K562 (cell line): Measurements from ENCODE around the gene RPS27. TPM values are rescaled to one million over a fixed set of nuclear protein-coding genes. Genes with fewer than 3 reads are reported as not detected.

Source experiments
- ETV6 ChIP-seq, 3 experiments: fragments of 150-350 bp in 1 of 3; sonication (generic) in 1 of 3; formaldehyde crosslinking in 1 of 3; IDR thresholded peaks; 2 replicates each; pipeline versions ENCODE4 v1.6.1 to v1.8.0; 2014 to 2022; ENCODE audit warnings: borderline replicate concordance in 2 of 3, low read depth in 2 of 3, antibody characterized with exemption in 1 of 3, low read length in 1 of 3, mild to moderate bottlenecking in 1 of 3, missing genetic modification reagents in 1 of 3
- LARP7 ChIP-seq: fragments of 450-650 bp; IDR thresholded peaks from 2 replicates; pipeline ENCODE4 v1.6.1; 2016
- MAFF ChIP-seq: IDR thresholded peaks from 2 replicates; pipeline ENCODE4 v1.6.1; 2012; ENCODE audit warnings: low read length, improper control_type of control experiment
- MAFK ChIP-seq: IDR thresholded peaks from 2 replicates; pipeline ENCODE4 v1.6.1; 2011; ENCODE audit warnings: low read length, improper control_type of control experiment
- TAF1 ChIP-seq: IDR thresholded peaks from 2 replicates; pipeline ENCODE4 v1.6.1; 2011; ENCODE audit warnings: mild to moderate bottlenecking, low read length, moderate library complexity; ENCODE audit not compliant: insufficient read depth, control insufficient read depth, severe bottlenecking; ENCODE audit errors: extremely low read depth
- polyA plus RNA-seq, 8 experiments: library from polyadenylated mRNA; depleted of rRNA in 4 of 8; stranded (reverse) in 5 of 8; unstranded in 3 of 8; fragments of >200 nt; fragmentation: Nextera tagmentation in 2 of 8; fragmentation: Illumina TruSeq in 1 of 8; extraction: Ambion mirVana in 2 of 8; extraction: Trizol in 1 of 8; gene quantifications; 2 replicates each; pipeline versions ENCODE4 v1.2.1 to v1.2.3, GENCODE V29; 2011 to 2014; ENCODE audit warnings: inconsistent platforms in 1 of 8, missing spikeins in 1 of 8
- total RNA-seq, 7 experiments: library from RNA; depleted of rRNA in 6 of 7; stranded (reverse); fragments of >200 nt in 6 of 7; fragmentation: Illumina TruSeq in 2 of 7; extraction: Trizol in 2 of 7; gene quantifications; 2 replicates each; pipeline versions ENCODE4 v1.2.1 to v1.2.3, GENCODE V29; 2011 to 2021; ENCODE audit warnings: low replicate concordance in 1 of 7
- TF ChIP-seq, protein P1 (sequence below): fragments of 450-650 bp; IDR thresholded peaks from 2 replicates; pipeline ENCODE4 v1.7.0; 2016; ENCODE audit warnings: borderline replicate concordance
- TF ChIP-seq, protein P2 (sequence below): sonication (generic); formaldehyde crosslinking; IDR thresholded peaks from 2 replicates; pipeline ENCODE4 v1.8.0; 2022; ENCODE audit warnings: missing genetic modification reagents, mild to moderate bottlenecking, borderline replicate concordance
- TF ChIP-seq, protein P3 (sequence below): fragments of 450-650 bp; IDR thresholded peaks from 2 replicates; pipeline ENCODE4 v1.6.1; 2016; ENCODE audit warnings: antibody characterized with exemption
- TF ChIP-seq, protein P4 (sequence below): fragments of 450-650 bp; IDR thresholded peaks from 2 replicates; pipeline ENCODE4 v1.6.1; 2014; ENCODE audit warnings: low read depth, mild to moderate bottlenecking, moderate library complexity, borderline replicate concordance
- TF ChIP-seq, protein P5 (sequence below): IDR thresholded peaks from 2 replicates; pipeline ENCODE4 v1.6.1; 2016; ENCODE audit warnings: missing genetic modification characterization, missing compliant biosample characterization

Gene RPS27
- total and polyA plus RNA-seq, 9 of the 15 experiments (the other 6 are each of a cell fraction or from before 2014, with no cell fraction given) = 2,091 to 9,377 (median 6,706) TPM

- TF ChIP-seq, protein P1, sequence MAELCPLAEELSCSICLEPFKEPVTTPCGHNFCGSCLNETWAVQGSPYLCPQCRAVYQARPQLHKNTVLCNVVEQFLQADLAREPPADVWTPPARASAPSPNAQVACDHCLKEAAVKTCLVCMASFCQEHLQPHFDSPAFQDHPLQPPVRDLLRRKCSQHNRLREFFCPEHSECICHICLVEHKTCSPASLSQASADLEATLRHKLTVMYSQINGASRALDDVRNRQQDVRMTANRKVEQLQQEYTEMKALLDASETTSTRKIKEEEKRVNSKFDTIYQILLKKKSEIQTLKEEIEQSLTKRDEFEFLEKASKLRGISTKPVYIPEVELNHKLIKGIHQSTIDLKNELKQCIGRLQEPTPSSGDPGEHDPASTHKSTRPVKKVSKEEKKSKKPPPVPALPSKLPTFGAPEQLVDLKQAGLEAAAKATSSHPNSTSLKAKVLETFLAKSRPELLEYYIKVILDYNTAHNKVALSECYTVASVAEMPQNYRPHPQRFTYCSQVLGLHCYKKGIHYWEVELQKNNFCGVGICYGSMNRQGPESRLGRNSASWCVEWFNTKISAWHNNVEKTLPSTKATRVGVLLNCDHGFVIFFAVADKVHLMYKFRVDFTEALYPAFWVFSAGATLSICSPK = peak; percentile 93
- TF ChIP-seq MAFF (no peak), ETV6 (IDR thresholded peaks at IDR 0.05; ENCODE audit: borderline replicate concordance in 1 of 2, low read depth in 2 of 2, low read length in 1 of 2) (peak; percentile 93 to 97; a peak in 3 of 4 replicates), ETV6 (CRISPR knock-in tag; IDR thresholded peaks at IDR 0.05; ENCODE audit: borderline replicate concordance) (no peak), LARP7 (0 out of 2 replicates have a peak, but pooled peaks have one; percentile 59), TAF1 (peak; percentile 20), MAFK (no peak)
- TF ChIP-seq, protein P2, sequence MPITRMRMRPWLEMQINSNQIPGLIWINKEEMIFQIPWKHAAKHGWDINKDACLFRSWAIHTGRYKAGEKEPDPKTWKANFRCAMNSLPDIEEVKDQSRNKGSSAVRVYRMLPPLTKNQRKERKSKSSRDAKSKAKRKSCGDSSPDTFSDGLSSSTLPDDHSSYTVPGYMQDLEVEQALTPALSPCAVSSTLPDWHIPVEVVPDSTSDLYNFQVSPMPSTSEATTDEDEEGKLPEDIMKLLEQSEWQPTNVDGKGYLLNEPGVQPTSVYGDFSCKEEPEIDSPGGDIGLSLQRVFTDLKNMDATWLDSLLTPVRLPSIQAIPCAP (CRISPR knock-in tag) = 0 out of 2 replicates have a peak, but pooled peaks have one; percentile 47
- TF ChIP-seq, protein P3, sequence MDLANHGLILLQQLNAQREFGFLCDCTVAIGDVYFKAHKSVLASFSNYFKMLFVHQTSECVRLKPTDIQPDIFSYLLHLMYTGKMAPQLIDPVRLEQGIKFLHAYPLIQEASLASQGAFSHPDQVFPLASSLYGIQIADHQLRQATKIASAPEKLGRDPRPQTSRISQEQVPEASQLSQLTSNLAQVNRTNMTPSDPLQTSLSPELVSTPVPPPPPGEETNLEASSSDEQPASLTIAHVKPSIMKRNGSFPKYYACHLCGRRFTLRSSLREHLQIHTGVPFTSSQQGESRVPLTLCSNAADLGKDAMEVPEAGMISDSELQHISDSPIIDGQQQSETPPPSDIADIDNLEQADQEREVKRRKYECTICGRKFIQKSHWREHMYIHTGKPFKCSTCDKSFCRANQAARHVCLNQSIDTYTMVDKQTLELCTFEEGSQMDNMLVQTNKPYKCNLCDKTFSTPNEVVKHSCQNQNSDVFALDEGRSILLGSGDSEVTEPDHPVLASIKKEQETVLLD = 0 out of 2 replicates have a peak, but pooled peaks have one; percentile 28
- TF ChIP-seq, protein P4, sequence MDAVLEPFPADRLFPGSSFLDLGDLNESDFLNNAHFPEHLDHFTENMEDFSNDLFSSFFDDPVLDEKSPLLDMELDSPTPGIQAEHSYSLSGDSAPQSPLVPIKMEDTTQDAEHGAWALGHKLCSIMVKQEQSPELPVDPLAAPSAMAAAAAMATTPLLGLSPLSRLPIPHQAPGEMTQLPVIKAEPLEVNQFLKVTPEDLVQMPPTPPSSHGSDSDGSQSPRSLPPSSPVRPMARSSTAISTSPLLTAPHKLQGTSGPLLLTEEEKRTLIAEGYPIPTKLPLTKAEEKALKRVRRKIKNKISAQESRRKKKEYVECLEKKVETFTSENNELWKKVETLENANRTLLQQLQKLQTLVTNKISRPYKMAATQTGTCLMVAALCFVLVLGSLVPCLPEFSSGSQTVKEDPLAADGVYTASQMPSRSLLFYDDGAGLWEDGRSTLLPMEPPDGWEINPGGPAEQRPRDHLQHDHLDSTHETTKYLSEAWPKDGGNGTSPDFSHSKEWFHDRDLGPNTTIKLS = 0 out of 2 replicates have a peak, but pooled peaks have one; percentile 20
- TF ChIP-seq, protein P5, sequence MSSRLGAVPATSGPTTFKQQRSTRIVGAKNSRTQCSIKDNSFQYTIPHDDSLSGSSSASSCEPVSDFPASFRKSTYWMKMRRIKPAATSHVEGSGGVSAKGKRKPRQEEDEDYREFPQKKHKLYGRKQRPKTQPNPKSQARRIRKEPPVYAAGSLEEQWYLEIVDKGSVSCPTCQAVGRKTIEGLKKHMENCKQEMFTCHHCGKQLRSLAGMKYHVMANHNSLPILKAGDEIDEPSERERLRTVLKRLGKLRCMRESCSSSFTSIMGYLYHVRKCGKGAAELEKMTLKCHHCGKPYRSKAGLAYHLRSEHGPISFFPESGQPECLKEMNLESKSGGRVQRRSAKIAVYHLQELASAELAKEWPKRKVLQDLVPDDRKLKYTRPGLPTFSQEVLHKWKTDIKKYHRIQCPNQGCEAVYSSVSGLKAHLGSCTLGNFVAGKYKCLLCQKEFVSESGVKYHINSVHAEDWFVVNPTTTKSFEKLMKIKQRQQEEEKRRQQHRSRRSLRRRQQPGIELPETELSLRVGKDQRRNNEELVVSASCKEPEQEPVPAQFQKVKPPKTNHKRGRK (tag) = no peak
Measured at GRCh38 chr1:153945131-153945794, 45.3 kb upstream of the RPS27 start (continued).
